IMR-90 (cell line): ENCODE data around the gene BAZ2A. TPM values are rescaled to one million over a fixed set of nuclear protein-coding genes. Genes with fewer than 3 reads are reported as not detected.

ENCODE experiments used
- ATAC-seq: fragments of 200-7000 bp; cut with Tn5 transposase; 2 replicates; pipeline ENCODE4 v1.9.1; 2020; ENCODE audit warnings: low read depth, mild to moderate bottlenecking, moderate library complexity
- BruUV-seq: library from RNA; stranded (reverse); fragments of 400-500 nt; replicated peaks from 2 replicates; lab custom pipeline; 2021; lab: Mats Ljungman, UMichigan
- CTCF ChIA-PET: fragments of 300-600 bp; formaldehyde crosslinking; extraction: SDS; loops from one replicate; lab custom pipeline; 2021; ENCODE audit warnings: antibody characterized with exemption; lab: Yijun Ruan, JAX
- POLR2A ChIA-PET: fragments of 300-600 bp; sonication (Branson Sonifier 250); formaldehyde crosslinking; loops from one replicate; lab custom pipeline; 2022; ENCODE audit warnings: antibody characterized with exemption; ENCODE audit not compliant: unreplicated experiment; lab: Charles Lee
- DNase-seq: peaks from one replicate; pipeline ENCODE4 v3.0.0; 2013
- H2AFZ ChIP-seq: replicated peaks from 2 replicates; pipeline ENCODE3; 2013; ENCODE audit warnings: low read length, mild to moderate bottlenecking; ENCODE audit not compliant: poor library complexity
- H2AK5ac ChIP-seq: 2 replicates; pipeline ENCODE4 v1.6.1; 2013; ENCODE audit warnings: low read depth, low read length, inconsistent platforms
- H2AK9ac ChIP-seq: replicated peaks from 2 replicates; pipeline ENCODE3; 2013; ENCODE audit warnings: mild to moderate bottlenecking, low read depth, low read length, moderate library complexity; ENCODE audit not compliant: poor library complexity
- H2BK120ac ChIP-seq: 2 replicates; pipeline ENCODE4 v1.6.1; 2013; ENCODE audit warnings: low read depth, low read length, inconsistent platforms
- H2BK15ac ChIP-seq: 3 replicates; pipeline ENCODE4 v1.6.1; 2013; ENCODE audit warnings: low read depth, low read length, inconsistent platforms
- H2BK20ac ChIP-seq: 2 replicates; pipeline ENCODE4 v1.6.1; 2013; ENCODE audit warnings: low read depth, mild to moderate bottlenecking, inconsistent platforms, low read length, moderate library complexity
- H2BK5ac ChIP-seq: 2 replicates; pipeline ENCODE4 v1.6.1; 2013; ENCODE audit warnings: mild to moderate bottlenecking, low read depth, low read length, inconsistent platforms; ENCODE audit not compliant: poor library complexity, severe bottlenecking
- H3K14ac ChIP-seq: replicated peaks from 2 replicates; pipeline ENCODE4 v1.6.1; 2013; ENCODE audit warnings: low read depth, low read length, inconsistent platforms
- H3K18ac ChIP-seq: 2 replicates; pipeline ENCODE4 v1.6.1; 2013; ENCODE audit warnings: low read depth, low read length, control low read depth
- H3K23ac ChIP-seq: 2 replicates; pipeline ENCODE4 v1.6.1; 2013; ENCODE audit warnings: low read depth, low read length, inconsistent platforms
- H3K27ac ChIP-seq: 2 replicates; pipeline ENCODE4 v1.5.1; 2013; ENCODE audit warnings: mild to moderate bottlenecking, control low read depth, low read length; ENCODE audit not compliant: insufficient read depth
- H3K27me3 ChIP-seq: 2 replicates; pipeline ENCODE4 v1.6.1; 2013; ENCODE audit warnings: low read length; ENCODE audit not compliant: control insufficient read depth, insufficient read depth
- H3K36me3 ChIP-seq: 2 replicates; pipeline ENCODE4 v1.6.1; 2013; ENCODE audit warnings: low read length, mixed read lengths; ENCODE audit not compliant: control insufficient read depth, insufficient read depth
- H3K4ac ChIP-seq: 2 replicates; pipeline ENCODE4 v1.6.1; 2013; ENCODE audit warnings: low read depth, low read length, inconsistent platforms
- H3K4me1 ChIP-seq: 2 replicates; pipeline ENCODE4 v1.6.1; 2013; ENCODE audit warnings: low read length, mixed read lengths; ENCODE audit not compliant: control insufficient read depth, insufficient read depth
- H3K4me2 ChIP-seq: 2 replicates; pipeline ENCODE4 v1.6.1; 2013; ENCODE audit warnings: low read depth, mild to moderate bottlenecking, control low read depth, low read length, moderate library complexity
- H3K4me3 ChIP-seq: 2 replicates; pipeline ENCODE4 v1.5.1; 2013; ENCODE audit warnings: low read depth, mild to moderate bottlenecking, control low read depth, low read length, moderate library complexity; ENCODE audit not compliant: insufficient read depth
- H3K56ac ChIP-seq: 2 replicates; pipeline ENCODE4 v1.6.1; 2013; ENCODE audit warnings: low read length, inconsistent platforms; ENCODE audit not compliant: insufficient read depth; ENCODE audit errors: extremely low read depth
- H3K79me1 ChIP-seq, 2 experiments: 2 replicates each; pipeline ENCODE4 v1.6.1; 2013; ENCODE audit warnings: low read length in 2 of 2, inconsistent platforms in 1 of 2, low read depth in 1 of 2
- H3K9ac ChIP-seq: 2 replicates; pipeline ENCODE4 v1.6.1; 2013; ENCODE audit warnings: low read depth, low read length, control low read depth
- H3K9me1 ChIP-seq: 2 replicates; pipeline ENCODE4 v1.6.1; 2013; ENCODE audit warnings: low read length, inconsistent platforms; ENCODE audit not compliant: insufficient read depth
- H3K9me3 ChIP-seq: 2 replicates; pipeline ENCODE4 v1.6.1; 2013; ENCODE audit warnings: low read length; ENCODE audit not compliant: control insufficient read depth, insufficient read depth
- H4K20me1 ChIP-seq: 2 replicates; pipeline ENCODE4 v1.6.1; 2013; ENCODE audit warnings: low read length, inconsistent platforms; ENCODE audit not compliant: insufficient read depth
- H4K5ac ChIP-seq: 2 replicates; pipeline ENCODE4 v1.6.1; 2013; ENCODE audit warnings: mild to moderate bottlenecking, low read depth, low read length, control low read depth
- H4K8ac ChIP-seq, 2 experiments: 2 replicates each; pipeline ENCODE4 v1.6.1; 2013; ENCODE audit warnings: low read depth in 2 of 2, low read length in 2 of 2, control low read depth in 1 of 2, inconsistent platforms in 1 of 2
- H4K91ac ChIP-seq: 2 replicates; pipeline ENCODE4 v1.6.1; 2013; ENCODE audit warnings: low read depth, low read length, inconsistent platforms; ENCODE audit not compliant: insufficient read depth
- CEBPB ChIP-seq: IDR thresholded peaks from 2 replicates; pipeline ENCODE4 v1.6.1; 2012; ENCODE audit warnings: low read depth, low read length, improper control_type of control experiment
- CHD1 ChIP-seq: IDR thresholded peaks from 2 replicates; pipeline ENCODE4 v1.6.1; 2012; ENCODE audit warnings: low read depth, low read length, improper control_type of control experiment
- WGBS, 2 experiments: methylation state at CpG; one replicate each; pipeline versions ENCODE4 v1.1.5 to v1.1.7; 2013; ENCODE audit warnings: missing lambda C conversion rate in 2 of 2; ENCODE audit not compliant: insufficient read length in 1 of 2; ENCODE audit errors: extremely low coverage in 2 of 2; 5-methylcytosine and 5-hydroxymethylcytosine counted together
- dilution Hi-C: fragments of 300-500 bp; cut with HindIII; formaldehyde crosslinking; loops from one replicate; pipeline ENCODE4 v1.14.3; 2018; ENCODE audit warnings: low sequenced_read_pairs; ENCODE audit not compliant: unreplicated experiment
- in situ Hi-C: fragments of 300-500 bp; cut with MboI; formaldehyde crosslinking; loops from 3 replicates; pipeline ENCODE4 v1.14.3; 2019; ENCODE audit warnings: low sequenced_read_pairs, inconsistent platforms, mixed read lengths
- intact Hi-C: fragments of 100-400 bp; cut with micrococcal nuclease; formaldehyde crosslinking; loops from 2 replicates; pipeline ENCODE4 v1.10.0; 2022
- polyA plus RNA-seq, 3 experiments: library from polyadenylated mRNA; depleted of rRNA; stranded (reverse); fragments of >200 nt; gene quantifications; 2 replicates each; pipeline ENCODE4 v1.2.3, GENCODE V29; 2012; ENCODE audit warnings: low replicate concordance in 1 of 3
- total RNA-seq: library from RNA; depleted of rRNA; stranded (reverse); fragments of >200 nt; gene quantifications from 2 replicates; pipeline ENCODE4 v1.2.3, GENCODE V29; 2012

BAZ2A gene
- total and polyA plus RNA-seq, 2 of the 4 experiments (the other 2 are of a cell fraction) = 15.4 to 42.8 TPM

DNA sequence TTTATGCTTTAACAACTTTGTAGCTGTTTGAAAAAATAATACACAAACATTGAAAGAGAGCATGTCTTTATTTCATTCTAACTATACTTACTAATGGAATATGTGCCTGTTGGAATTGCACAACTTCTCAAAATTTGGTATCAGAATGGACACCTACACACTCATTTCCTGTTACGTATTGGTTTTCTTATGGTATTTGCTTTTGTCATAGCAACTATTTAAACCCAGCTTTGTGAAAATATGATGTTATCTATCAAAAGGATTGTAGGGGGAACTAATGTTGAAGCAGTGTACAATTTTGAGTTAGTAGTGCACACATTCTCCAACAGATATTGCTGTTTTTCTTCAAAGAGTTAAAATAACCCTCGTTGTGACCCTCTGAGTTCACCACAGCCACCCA lies 55.9 kb downstream of the BAZ2A start:
- no peak overlapping the region for H4K91ac ChIP-seq
- no peaks in the 10 kb centered on the region for H3K9me3 ChIP-seq
- H3K4me1 ChIP-seq = peaks cover 8% of the 10 kb centered on the region
- BruUV-seq = TSS peak; percentile 19
- no peak overlapping the region for H2BK20ac ChIP-seq
- H4K8ac ChIP-seq = no peak overlapping the region
- H3K56ac ChIP-seq = no peak overlapping the region
- in situ Hi-C loops (no loop called here), dilution Hi-C loops (no loop called here), intact Hi-C loops (no loop called here)
- H3K4ac ChIP-seq = no peak overlapping the region
- no peak overlapping the region for H3K9ac ChIP-seq
- no peaks in the 10 kb centered on the region for H4K20me1 ChIP-seq
- peak overlapping the region; percentile 47 for H2BK5ac ChIP-seq
- ATAC-seq = no peak
- CTCF ChIA-PET = interaction anchor here (1.3 to 2.9 kb wide), 2 partner anchors 53 to 62 kb away, joined by 3 to 9 read pairs; no protein-coding TSS in a partner anchor
- WGBS, 2 experiments = no CpG with 5 or more reads among the region's 2 CpGs
- no peak overlapping the region for H3K4me2 ChIP-seq
- no peak overlapping the region for H2BK15ac ChIP-seq
- peaks cover 11 to 31% of the 10 kb centered on the region in 2 experiments for H3K79me1 ChIP-seq
- no peaks in the 10 kb centered on the region for H3K27me3 ChIP-seq
- no peak overlapping the region for H2AFZ ChIP-seq
- no peak overlapping the region for H2BK120ac ChIP-seq
- no peak overlapping the region for H2AK9ac ChIP-seq
- no peak overlapping the region for H3K23ac ChIP-seq
- no peaks in the 10 kb centered on the region for H3K9me1 ChIP-seq
- POLR2A ChIA-PET = interaction anchor here (0.8 kb wide), 1 partner anchor 522 kb away, joined by 3 read pairs; no protein-coding TSS in a partner anchor
- no peak overlapping the region for H3K14ac ChIP-seq
- H3K4me3 ChIP-seq = no peak overlapping the region
- TF ChIP-seq CHD1 (no peak), CEBPB (peak; percentile 98)
- peak; percentile 78 for DNase-seq
- no peak overlapping the region for H3K27ac ChIP-seq
- H2AK5ac ChIP-seq = no peak overlapping the region
- H4K5ac ChIP-seq = no peak overlapping the region
- H3K36me3 ChIP-seq = peaks cover 47% of the 10 kb centered on the region
- H3K18ac ChIP-seq = no peak overlapping the region
